K562 (cell line): ENCODE results near the gene ALDH6A1. TPM values are rescaled to one million over a fixed set of nuclear protein-coding genes. Genes with fewer than 3 reads are reported as not detected.

ENCODE experiments used
- ATAC-seq: fragments of 200-7000 bp; cut with Tn5 transposase; 3 replicates; pipeline ENCODE4 v1.9.1; 2020; ENCODE audit warnings: moderate library complexity
- BruUV-seq: library from RNA; stranded (reverse); fragments of 400-500 nt; replicated peaks from 2 replicates; lab custom pipeline; 2021; lab: Mats Ljungman, UMichigan
- CTCF ChIA-PET: fragments of 300-600 bp; formaldehyde crosslinking; extraction: SDS; loops from one replicate; lab custom pipeline; 2021; ENCODE audit warnings: low intra/inter-chr PET ratio; lab: Yijun Ruan, JAX
- POLR2A ChIA-PET: fragments of 300-600, 350-650 bp; sonication (Branson Sonifier 250); formaldehyde crosslinking; extraction: SDS; loops from one replicate; lab custom pipeline; 2021; ENCODE audit warnings: antibody characterized with exemption, inconsistent platforms; lab: Yijun Ruan, JAX
- DNase-seq, 4 experiments: peaks; one replicate each; pipeline versions ENCODE4 v3.0.0 to v3.0.0-alpha.2; 2011 to 2018; ENCODE audit warnings: low spot score in 3 of 4, mixed read lengths in 3 of 4; ENCODE audit errors: extremely low read depth in 1 of 4
- FAIRE-seq: peaks from 2 replicates; lab custom pipeline; 2011; peaks lifted over from hg19 to GRCh38; lab: Jason Lieb, UNC
- H2AFZ ChIP-seq: 2 replicates; pipeline ENCODE4 v1.6.0; 2011; ENCODE audit warnings: low read depth, low read length, control low read depth, inconsistent platforms
- H3K27ac ChIP-seq: fragments of 200-600 bp; 3 replicates; pipeline ENCODE4 v1.8.0; 2011; ENCODE audit warnings: low read depth, mild to moderate bottlenecking, control low read depth, inconsistent platforms, low read length, moderate library complexity, mixed read lengths; ENCODE audit errors: extremely low read depth
- H3K27me3 ChIP-seq, 2 experiments: fragments of 300-600 bp in 1 of 2; 2 replicates in 1 of 2; 3 replicates in 1 of 2; pipeline versions ENCODE4 v1.6.0 to v1.8.0; 2011; ENCODE audit warnings: inconsistent platforms in 2 of 2, low read length in 2 of 2, mild to moderate bottlenecking in 1 of 2, mixed read lengths in 1 of 2, moderate library complexity in 1 of 2; ENCODE audit not compliant: control insufficient read depth in 2 of 2, insufficient read depth in 2 of 2
- H3K36me3 ChIP-seq: fragments of 300-600 bp; 3 replicates; pipeline ENCODE4 v1.8.0; 2011; ENCODE audit warnings: mild to moderate bottlenecking, low read length, inconsistent platforms; ENCODE audit not compliant: control insufficient read depth, insufficient read depth
- H3K4me1 ChIP-seq, 2 experiments: fragments of 200-600 bp in 1 of 2; replicated peaks in 1 of 2; 2 replicates in 1 of 2; 3 replicates in 1 of 2; pipeline versions ENCODE4 v1.5.1 to v1.8.0; 2011; ENCODE audit warnings: inconsistent platforms in 2 of 2, low read length in 2 of 2, mild to moderate bottlenecking in 1 of 2, mixed read lengths in 1 of 2, moderate library complexity in 1 of 2; ENCODE audit not compliant: control insufficient read depth in 2 of 2, insufficient read depth in 2 of 2
- H3K4me2 ChIP-seq: 2 replicates; pipeline ENCODE4 v1.6.1; 2011; ENCODE audit warnings: low read length, control low read depth, inconsistent platforms, mixed read lengths; ENCODE audit not compliant: insufficient read depth
- H3K4me3 ChIP-seq: fragments of 200-600 bp; sonication (generic), shearing (Covaris generic); 2 replicates; pipeline ENCODE4 v1.5.1; 2016; ENCODE audit warnings: control low read depth, inconsistent platforms
- H3K79me2 ChIP-seq: fragments of 200-600 bp; 3 replicates; pipeline ENCODE4 v1.8.0; 2011; ENCODE audit warnings: low read length, inconsistent platforms; ENCODE audit not compliant: control insufficient read depth, insufficient read depth
- H3K9ac ChIP-seq, 2 experiments: 2 replicates each; pipeline versions ENCODE4 v1.6.0 to v1.6.1; 2011; ENCODE audit warnings: low read depth in 2 of 2, low read length in 2 of 2, control low read depth in 1 of 2, inconsistent platforms in 1 of 2, mild to moderate bottlenecking in 1 of 2, mixed read lengths in 1 of 2; ENCODE audit not compliant: insufficient read depth in 1 of 2
- H3K9me1 ChIP-seq: one replicate; pipeline ENCODE4 v1.6.0; 2011; ENCODE audit warnings: inconsistent platforms, mild to moderate bottlenecking, low read length, moderate library complexity; ENCODE audit not compliant: control insufficient read depth, insufficient read depth
- H3K9me3 ChIP-seq: replicated peaks from 2 replicates; pipeline ENCODE4 v1.5.1; 2011; ENCODE audit warnings: low read depth, low read length, inconsistent platforms; ENCODE audit not compliant: control insufficient read depth, insufficient read depth
- H4K20me1 ChIP-seq: replicated peaks from 2 replicates; pipeline ENCODE4 v1.6.1; 2011; ENCODE audit warnings: low read length, inconsistent platforms, mixed read lengths; ENCODE audit not compliant: control insufficient read depth, insufficient read depth
- POLR3G ChIP-seq: IDR thresholded peaks from 2 replicates; pipeline ENCODE4 v1.6.1; 2011; ENCODE audit not compliant: insufficient read length, insufficient replicate concordance; ENCODE audit errors: extremely low read depth
- RAD21 ChIP-seq, 2 experiments: fragments of 250-450 bp in 1 of 2; fragments of 450-650 bp in 1 of 2; sonication (Bioruptor Pico) in 1 of 2; formaldehyde crosslinking in 1 of 2; IDR thresholded peaks in 1 of 2; conservative IDR thresholded peaks in 1 of 2; 2 replicates each; pipeline versions ENCODE4 v1.4.0 to v1.8.0; 2020 to 2022; ENCODE audit warnings: mild to moderate bottlenecking in 2 of 2, moderate library complexity in 1 of 2
- SPI1 ChIP-seq: IDR thresholded peaks from 2 replicates; pipeline ENCODE4 v1.6.1; 2011; ENCODE audit warnings: low read depth, low read length, control low read depth, borderline replicate concordance
- TRIM28 ChIP-seq: fragments of 450-650 bp; IDR thresholded peaks from 2 replicates; pipeline ENCODE4 v1.6.1; 2017
- ZNF384 ChIP-seq: IDR thresholded peaks from 2 replicates; pipeline ENCODE4 v1.6.1; 2012; ENCODE audit warnings: low read depth, low read length, improper control_type of control experiment
- WGBS: fragments of 100-300 bp; shearing (Covaris generic); methylation state at CpG from one replicate; pipeline ENCODE4 v1.1.6; 2016; ENCODE audit warnings: low coverage, mixed read lengths; ENCODE audit not compliant: insufficient coverage; ENCODE audit errors: missing lambda C conversion rate; 5-methylcytosine and 5-hydroxymethylcytosine counted together
- in situ Hi-C: fragments of 300-500 bp; cut with MboI; formaldehyde crosslinking; loops from 4 replicates; pipeline ENCODE4 v1.15.0; 2018; ENCODE audit warnings: inconsistent platforms, mixed read lengths
- intact Hi-C: fragments of 100-400 bp; cut with micrococcal nuclease; formaldehyde crosslinking; loops from 2 replicates; pipeline ENCODE4 v1.14.2; 2022
- polyA plus RNA-seq, 8 experiments: library from polyadenylated mRNA; depleted of rRNA in 4 of 8; stranded (reverse) in 5 of 8; unstranded in 3 of 8; fragments of >200 nt; fragmentation: Nextera tagmentation in 2 of 8; fragmentation: Illumina TruSeq in 1 of 8; extraction: Ambion mirVana in 2 of 8; extraction: Trizol in 1 of 8; gene quantifications; 2 replicates each; pipeline versions ENCODE4 v1.2.1 to v1.2.3, GENCODE V29; 2011 to 2014; ENCODE audit warnings: inconsistent platforms in 1 of 8, missing spikeins in 1 of 8
- total RNA-seq, 7 experiments: library from RNA; depleted of rRNA in 6 of 7; stranded (reverse); fragments of >200 nt in 6 of 7; fragmentation: Illumina TruSeq in 2 of 7; extraction: Trizol in 2 of 7; gene quantifications; 2 replicates each; pipeline versions ENCODE4 v1.2.1 to v1.2.3, GENCODE V29; 2011 to 2021; ENCODE audit warnings: low replicate concordance in 1 of 7
- TF ChIP-seq, protein P1 (sequence below), 3 experiments: IDR thresholded peaks in 2 of 3; conservative IDR thresholded peaks in 1 of 3; 2 replicates each; pipeline ENCODE4 v1.5.1; 2011 to 2012; ENCODE audit warnings: low read length in 3 of 3, mild to moderate bottlenecking in 3 of 3, control low read depth in 2 of 3, improper control_type of control experiment in 1 of 3, inconsistent platforms in 1 of 3, low read depth in 1 of 3, mixed read lengths in 1 of 3, moderate library complexity in 1 of 3; ENCODE audit not compliant: insufficient read depth in 2 of 3
- TF ChIP-seq, protein P2 (sequence below): fragments of 450-650 bp; IDR thresholded peaks from 2 replicates; pipeline ENCODE4 v1.6.1; 2016; ENCODE audit warnings: missing biosample characterization, missing genetic modification characterization

The ALDH6A1 gene
- total and polyA plus RNA-seq, 9 of the 15 experiments (the other 6 are each of a cell fraction or from before 2014, with no cell fraction given): 3.1 to 11.5 (median 4.6) TPM

DNA sequence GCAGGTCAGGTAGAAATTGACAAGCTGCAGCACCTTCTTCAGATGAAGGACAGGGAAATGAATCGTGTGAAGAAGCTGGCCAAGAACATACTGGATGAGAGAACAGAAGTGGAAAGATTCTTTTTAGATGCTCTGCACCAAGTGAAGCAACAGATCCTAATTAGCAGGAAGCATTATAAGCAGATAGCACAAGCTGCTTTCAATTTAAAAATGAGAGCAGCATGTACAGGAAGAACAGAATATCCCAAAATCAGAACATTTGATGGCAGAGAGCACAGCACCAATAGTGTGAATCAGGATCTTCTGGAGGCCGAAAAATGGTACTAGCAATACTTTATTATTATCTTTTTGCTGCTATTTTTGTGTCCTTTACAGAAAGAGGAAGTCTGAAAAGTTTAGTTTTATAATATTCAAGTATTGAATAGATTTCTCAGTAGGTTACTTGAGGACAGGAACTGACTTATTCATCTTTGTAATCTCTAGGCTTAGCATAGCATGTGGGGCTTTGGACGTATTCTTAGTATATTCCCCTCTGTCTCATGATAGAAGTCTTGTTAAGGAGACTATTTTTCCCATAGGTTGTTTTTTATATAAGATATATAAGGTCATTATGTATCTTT, 34.3 kb downstream of the ALDH6A1 start:
- no peak for DNase-seq
- Histone ChIP-seq H3K4me2 (no peak overlapping the region), H2AFZ (no peak overlapping the region), H3K4me1 (no peaks in the 10 kb centered on the region), H3K79me2 (no peaks in the 10 kb centered on the region), H3K27me3 (no peaks in the 10 kb centered on the region), H3K4me3 (no peak overlapping the region), H3K9ac (no peak overlapping the region), H3K9me3 (no peaks in the 10 kb centered on the region), H3K9me1 (no peaks in the 10 kb centered on the region), H3K36me3 (no peaks in the 10 kb centered on the region), H3K27ac (no peak overlapping the region), H4K20me1 (no peaks in the 10 kb centered on the region)
- BruUV-seq: no TSS peak
- intact Hi-C loops (no loop called here), in situ Hi-C loops (no loop called here)
- 18% methylated on average over 3 of the region's 3 CpGs for WGBS
- ChIA-PET CTCF (no interaction called here), POLR2A (interaction anchor here (0.6 to 0.7 kb wide), 2 partner anchors 14 to 198 kb away, joined by 3 read pairs; partner anchors contain the start of gene PTGR2)
- FAIRE-seq: no peak
- no peak for ATAC-seq
- 0 out of 2 replicates have a peak, but pooled peaks have one; percentile 22 for TF ChIP-seq SPI1
- TF ChIP-seq TRIM28: no peak

DNA sequence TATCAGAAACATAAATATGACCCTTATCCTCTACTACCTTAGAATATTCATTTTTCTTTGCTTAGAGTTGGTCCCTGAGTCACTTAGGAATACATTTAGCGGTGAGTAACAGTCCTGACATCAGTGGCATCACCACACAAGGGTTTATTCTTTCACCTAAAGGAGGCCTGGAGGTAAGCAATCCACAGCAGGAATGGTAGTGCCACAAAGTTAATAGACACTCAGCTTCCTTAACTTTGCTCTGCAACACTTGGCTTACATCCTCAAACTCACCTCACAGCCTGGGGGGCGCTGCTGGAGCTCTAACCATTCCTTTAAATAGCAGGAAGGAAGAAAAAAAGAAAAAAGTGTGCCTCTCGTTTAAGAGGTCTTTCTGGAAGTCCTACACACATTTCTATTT, 36.0 kb downstream of the ALDH6A1 start:
- ChIA-PET CTCF (no interaction called here), POLR2A (interaction anchor here (0.5 to 1.0 kb wide), 5 partner anchors 8 to 260 kb away, joined by 3 to 6 read pairs (median 4); no protein-coding TSS in a partner anchor)
- H3K9me1 ChIP-seq: no peaks in the 10 kb centered on the region
- no peak overlapping the region for H3K27ac ChIP-seq
- no peaks in the 10 kb centered on the region for H4K20me1 ChIP-seq
- H3K4me3 ChIP-seq: no peak overlapping the region
- intact Hi-C loops (no loop called here), in situ Hi-C loops (no loop called here)
- no peaks in the 10 kb centered on the region for H3K79me2 ChIP-seq
- H3K4me2 ChIP-seq: no peak overlapping the region
- peak; percentile 62; the same call in 2 of the 3 replicates for ATAC-seq
- 18% methylated on average over 3 of the region's 3 CpGs for WGBS
- no peaks in the 10 kb centered on the region for H3K27me3 ChIP-seq
- peak overlapping the region; percentile 68 for H2AFZ ChIP-seq
- H3K4me1 ChIP-seq: no peaks in the 10 kb centered on the region
- BruUV-seq: no TSS peak
- peak in 3 of 4 experiments; percentile 12 to 45 (median 24) for DNase-seq
- peak; percentile 23 for FAIRE-seq
- H3K9ac ChIP-seq: no peak overlapping the region
- H3K36me3 ChIP-seq: no peaks in the 10 kb centered on the region
- no peaks in the 10 kb centered on the region for H3K9me3 ChIP-seq
- TF ChIP-seq, protein P1, sequence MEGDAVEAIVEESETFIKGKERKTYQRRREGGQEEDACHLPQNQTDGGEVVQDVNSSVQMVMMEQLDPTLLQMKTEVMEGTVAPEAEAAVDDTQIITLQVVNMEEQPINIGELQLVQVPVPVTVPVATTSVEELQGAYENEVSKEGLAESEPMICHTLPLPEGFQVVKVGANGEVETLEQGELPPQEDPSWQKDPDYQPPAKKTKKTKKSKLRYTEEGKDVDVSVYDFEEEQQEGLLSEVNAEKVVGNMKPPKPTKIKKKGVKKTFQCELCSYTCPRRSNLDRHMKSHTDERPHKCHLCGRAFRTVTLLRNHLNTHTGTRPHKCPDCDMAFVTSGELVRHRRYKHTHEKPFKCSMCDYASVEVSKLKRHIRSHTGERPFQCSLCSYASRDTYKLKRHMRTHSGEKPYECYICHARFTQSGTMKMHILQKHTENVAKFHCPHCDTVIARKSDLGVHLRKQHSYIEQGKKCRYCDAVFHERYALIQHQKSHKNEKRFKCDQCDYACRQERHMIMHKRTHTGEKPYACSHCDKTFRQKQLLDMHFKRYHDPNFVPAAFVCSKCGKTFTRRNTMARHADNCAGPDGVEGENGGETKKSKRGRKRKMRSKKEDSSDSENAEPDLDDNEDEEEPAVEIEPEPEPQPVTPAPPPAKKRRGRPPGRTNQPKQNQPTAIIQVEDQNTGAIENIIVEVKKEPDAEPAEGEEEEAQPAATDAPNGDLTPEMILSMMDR (IDR thresholded peaks at IDR 0.05 in 2 of 3, conservative IDR thresholded peaks at IDR 0.05 in 1 of 3; ENCODE audit: insufficient read depth in 2 of 3, low read depth in 1 of 3, low read length in 3 of 3): peak; percentile 16 to 47 (median 31); a peak in 3 of 6 replicates
- TF ChIP-seq ZNF384 (peak; percentile 46; the same call in 1 of the 2 replicates), POLR3G (no peak), RAD21 (CRISPR knock-in tag; conservative IDR thresholded peaks at IDR 0.05 in 1 of 2, IDR thresholded peaks at IDR 0.05 in 1 of 2) (peak in 1 of 2 experiments; percentile 7; a peak in 1 of 4 replicates)
- TF ChIP-seq, protein P2, sequence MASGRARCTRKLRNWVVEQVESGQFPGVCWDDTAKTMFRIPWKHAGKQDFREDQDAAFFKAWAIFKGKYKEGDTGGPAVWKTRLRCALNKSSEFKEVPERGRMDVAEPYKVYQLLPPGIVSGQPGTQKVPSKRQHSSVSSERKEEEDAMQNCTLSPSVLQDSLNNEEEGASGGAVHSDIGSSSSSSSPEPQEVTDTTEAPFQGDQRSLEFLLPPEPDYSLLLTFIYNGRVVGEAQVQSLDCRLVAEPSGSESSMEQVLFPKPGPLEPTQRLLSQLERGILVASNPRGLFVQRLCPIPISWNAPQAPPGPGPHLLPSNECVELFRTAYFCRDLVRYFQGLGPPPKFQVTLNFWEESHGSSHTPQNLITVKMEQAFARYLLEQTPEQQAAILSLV: no peak
